Peyer's patch (tissue), 4 donors: ENCODE results near the gene NACA2. TPM values are rescaled to one million over a fixed set of nuclear protein-coding genes. Genes with fewer than 3 reads are reported as not detected.

ENCODE experiments used
- DNase-seq, 3 donors: peaks; one replicate each; pipeline ENCODE4 v3.0.0-alpha.2; 2017 to 2019
- H3K27ac ChIP-seq, 4 donors: fragments of 200-600 bp; sonication (generic); one replicate each; pipeline ENCODE4 v1.5.1; 2016 to 2019
- H3K27me3 ChIP-seq, 2 donors: fragments of 200-600 bp; sonication (generic); one replicate each; pipeline ENCODE4 v1.5.1; 2019
- H3K36me3 ChIP-seq, 3 donors: fragments of 200-600 bp; sonication (generic); one replicate each; pipeline ENCODE4 v1.5.1; 2016 to 2019
- H3K4me1 ChIP-seq, 4 donors: fragments of 200-600 bp; sonication (generic); one replicate each; pipeline ENCODE4 v1.5.1; 2016 to 2019
- H3K4me3 ChIP-seq, 4 donors: fragments of 200-600 bp; sonication (generic); 1 replicate in 3 of 4; 2 replicates in 1 of 4; pipeline ENCODE4 v1.5.1; 2016 to 2019; ENCODE audit warnings: mild to moderate bottlenecking in 1 of 4
- H3K9me3 ChIP-seq, 4 donors: fragments of 200-600 bp; sonication (generic); one replicate each; pipeline ENCODE4 v1.5.1; 2016 to 2019; ENCODE audit warnings: mild to moderate bottlenecking in 1 of 4
- POLR2A ChIP-seq, 2 donors: fragments of 450-650 bp; IDR thresholded peaks; one replicate each; pipeline ENCODE4 v1.5.1; 2017; ENCODE audit warnings: antibody characterized with exemption in 2 of 2, mild to moderate bottlenecking in 2 of 2, moderate library complexity in 2 of 2
- total RNA-seq, 4 donors: library from RNA; depleted of rRNA; stranded (reverse); fragments of >200 nt; gene quantifications; one replicate each; pipeline ENCODE4 v1.1.0, GENCODE V29; 2016
- TF ChIP-seq, protein P1 (sequence below), 6 experiments: fragments of 450-650 bp in 4 of 6; fragments of 200-600 bp in 2 of 6; sonication (generic) in 1 of 6; IDR thresholded peaks; one replicate each; pipeline ENCODE4 v1.5.1; 2017 to 2019; ENCODE audit warnings: antibody characterized with exemption in 6 of 6, mild to moderate bottlenecking in 3 of 6, moderate library complexity in 1 of 6

Gene NACA2
- total RNA-seq, 4 donors from 2014 or later = not detected

GRCh38 chr17:61586031-61586566, 4.9 kb downstream of the NACA2 start:
- Histone ChIP-seq H3K9me3 (no peaks in the 10 kb centered on the region), H3K4me3 (no peak overlapping the region), H3K4me1 (no peaks in the 10 kb centered on the region), H3K27me3 (no peaks in the 10 kb centered on the region), H3K36me3 (no peaks in the 10 kb centered on the region), H3K27ac (no peak overlapping the region)
- no peak for DNase-seq
- TF ChIP-seq POLR2A (IDR thresholded peaks at IDR 0.05) = no peak
- TF ChIP-seq, protein P1, sequence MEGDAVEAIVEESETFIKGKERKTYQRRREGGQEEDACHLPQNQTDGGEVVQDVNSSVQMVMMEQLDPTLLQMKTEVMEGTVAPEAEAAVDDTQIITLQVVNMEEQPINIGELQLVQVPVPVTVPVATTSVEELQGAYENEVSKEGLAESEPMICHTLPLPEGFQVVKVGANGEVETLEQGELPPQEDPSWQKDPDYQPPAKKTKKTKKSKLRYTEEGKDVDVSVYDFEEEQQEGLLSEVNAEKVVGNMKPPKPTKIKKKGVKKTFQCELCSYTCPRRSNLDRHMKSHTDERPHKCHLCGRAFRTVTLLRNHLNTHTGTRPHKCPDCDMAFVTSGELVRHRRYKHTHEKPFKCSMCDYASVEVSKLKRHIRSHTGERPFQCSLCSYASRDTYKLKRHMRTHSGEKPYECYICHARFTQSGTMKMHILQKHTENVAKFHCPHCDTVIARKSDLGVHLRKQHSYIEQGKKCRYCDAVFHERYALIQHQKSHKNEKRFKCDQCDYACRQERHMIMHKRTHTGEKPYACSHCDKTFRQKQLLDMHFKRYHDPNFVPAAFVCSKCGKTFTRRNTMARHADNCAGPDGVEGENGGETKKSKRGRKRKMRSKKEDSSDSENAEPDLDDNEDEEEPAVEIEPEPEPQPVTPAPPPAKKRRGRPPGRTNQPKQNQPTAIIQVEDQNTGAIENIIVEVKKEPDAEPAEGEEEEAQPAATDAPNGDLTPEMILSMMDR (IDR thresholded peaks at IDR 0.05) = no peak

GRCh38 chr17:61584866-61585265, 6.2 kb downstream of the NACA2 start:
- Histone ChIP-seq H3K27me3 (no peaks in the 10 kb centered on the region), H3K9me3 (no peaks in the 10 kb centered on the region), H3K4me1 (no peaks in the 10 kb centered on the region), H3K27ac (no peak overlapping the region), H3K36me3 (no peaks in the 10 kb centered on the region), H3K4me3 (no peak overlapping the region)
- DNase-seq = no peak
- TF ChIP-seq, protein P1 (IDR thresholded peaks at IDR 0.05) = no peak
- no peak for TF ChIP-seq POLR2A (IDR thresholded peaks at IDR 0.05)

DNA sequence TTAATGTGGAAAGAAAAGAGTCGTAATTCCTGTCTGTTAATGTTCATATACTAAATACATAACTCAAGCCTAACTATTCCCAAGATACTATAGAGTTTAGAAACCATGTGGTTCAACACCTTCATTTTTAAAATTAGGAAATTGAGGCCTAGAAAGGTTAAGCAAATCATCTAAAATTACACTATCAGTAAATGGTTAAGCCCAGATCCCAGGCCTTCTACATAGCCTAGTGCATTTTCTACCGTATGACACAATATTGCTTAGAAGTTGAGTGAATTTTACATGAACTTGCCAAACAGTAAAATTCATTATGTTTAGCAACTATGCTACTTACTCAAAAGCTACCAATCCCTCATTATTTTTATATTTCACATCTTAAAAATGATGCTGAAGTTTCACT, 6.8 kb downstream of the NACA2 start:
- no peaks in the 10 kb centered on the region for H3K4me1 ChIP-seq
- TF ChIP-seq, protein P1 (IDR thresholded peaks at IDR 0.05) = no peak
- TF ChIP-seq POLR2A (IDR thresholded peaks at IDR 0.05) = no peak
- no peaks in the 10 kb centered on the region for H3K9me3 ChIP-seq
- H3K36me3 ChIP-seq = no peaks in the 10 kb centered on the region
- H3K27me3 ChIP-seq = no peaks in the 10 kb centered on the region
- H3K27ac ChIP-seq = no peak overlapping the region
- DNase-seq = no peak
- no peak overlapping the region for H3K4me3 ChIP-seq

- Histone ChIP-seq H3K9me3 (no peaks in the 10 kb centered on the region), H3K27ac (no peak overlapping the region), H3K27me3 (no peaks in the 10 kb centered on the region), H3K4me3 (no peak overlapping the region), H3K4me1 (no peaks in the 10 kb centered on the region), H3K36me3 (no peaks in the 10 kb centered on the region)
- TF ChIP-seq, protein P1 (IDR thresholded peaks at IDR 0.05) = no peak
- no peak for DNase-seq
Measured at GRCh38 chr17:61583660-61584264, 7.3 kb downstream of the NACA2 start.

DNA sequence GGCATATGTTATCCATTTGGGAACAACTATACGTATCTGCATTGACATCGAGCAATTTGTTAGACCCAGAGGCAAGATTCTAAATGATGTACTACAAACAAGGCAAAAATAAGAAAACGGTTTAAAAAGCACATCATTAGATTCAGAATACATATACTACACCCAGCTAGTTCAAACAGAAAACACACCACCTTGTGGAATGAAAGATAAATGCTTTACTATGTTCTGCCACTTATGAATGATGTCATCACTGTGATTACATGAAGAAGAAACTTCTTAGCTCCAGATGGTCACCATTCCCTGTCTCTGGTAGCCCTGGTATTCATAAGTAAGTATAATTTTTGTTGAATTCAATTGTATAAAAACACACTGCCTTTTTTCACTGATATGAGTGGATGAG, 7.8 kb downstream of the NACA2 start:
- no peaks in the 10 kb centered on the region for H3K9me3 ChIP-seq
- H3K4me3 ChIP-seq = no peak overlapping the region
- no peaks in the 10 kb centered on the region for H3K36me3 ChIP-seq
- no peaks in the 10 kb centered on the region for H3K27me3 ChIP-seq
- DNase-seq = no peak
- no peaks in the 10 kb centered on the region for H3K4me1 ChIP-seq
- no peak for TF ChIP-seq POLR2A (IDR thresholded peaks at IDR 0.05)
- TF ChIP-seq, protein P1 (IDR thresholded peaks at IDR 0.05) = peak in 3 of 6 experiments; percentile 34 to 41 (median 39)
- H3K27ac ChIP-seq = no peak overlapping the region
